G401.6 (cell line): ENCODE data around the gene LMBR1.

Experiments
- FAIRE-seq: peaks from 2 replicates; lab custom pipeline; 2012; peaks lifted over from hg19 to GRCh38; lab: Jason Lieb, UNC

Gene LMBR1

DNA sequence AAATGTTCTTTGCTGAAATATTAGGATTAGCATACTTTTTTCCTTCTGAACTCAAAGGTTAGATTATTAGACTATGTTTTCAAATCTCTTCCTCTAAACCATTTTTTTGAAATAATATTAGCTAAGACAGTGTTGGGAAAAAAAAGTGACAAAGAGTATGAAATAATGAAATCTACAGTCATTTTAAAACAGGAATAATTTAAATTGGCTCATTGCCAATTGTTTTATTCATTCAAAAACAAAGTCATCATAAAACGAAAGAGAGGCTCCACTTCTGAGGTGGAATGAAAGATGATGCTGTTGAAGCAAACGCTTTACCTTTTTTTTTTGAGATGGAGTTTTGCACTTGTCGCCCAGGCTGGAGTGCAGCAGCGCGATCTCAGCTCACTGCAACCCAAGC is 201.2 kb downstream of the LMBR1 start:
- peak; percentile 68 for FAIRE-seq

GRCh38 chr7:156684661-156685060 is 208.3 kb downstream of the LMBR1 start:
- no peak for FAIRE-seq

DNA sequence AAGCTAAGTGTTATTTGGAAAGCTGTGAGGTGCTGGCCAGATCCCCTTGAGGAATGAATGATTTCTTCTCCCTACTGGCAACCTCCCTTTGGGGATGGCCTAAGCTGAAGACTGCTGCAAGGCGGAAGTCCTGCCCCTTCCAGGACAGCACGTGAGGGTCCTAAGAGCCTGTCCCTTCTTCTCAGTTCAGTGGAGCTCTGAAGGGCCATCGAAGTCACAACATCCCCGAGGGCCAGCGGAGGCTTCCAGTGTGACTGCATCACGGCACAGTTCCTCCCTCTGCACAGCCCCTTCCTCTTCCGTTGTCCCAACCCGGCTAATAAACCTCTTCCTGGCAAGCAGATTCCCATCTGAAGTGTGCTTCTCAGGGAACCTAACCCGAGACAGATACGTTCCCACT is 208.7 kb downstream of the LMBR1 start:
- no peak for FAIRE-seq

- no peak for FAIRE-seq
Measured at GRCh38 chr7:156682928-156683327, 210.1 kb downstream of the LMBR1 start.

DNA sequence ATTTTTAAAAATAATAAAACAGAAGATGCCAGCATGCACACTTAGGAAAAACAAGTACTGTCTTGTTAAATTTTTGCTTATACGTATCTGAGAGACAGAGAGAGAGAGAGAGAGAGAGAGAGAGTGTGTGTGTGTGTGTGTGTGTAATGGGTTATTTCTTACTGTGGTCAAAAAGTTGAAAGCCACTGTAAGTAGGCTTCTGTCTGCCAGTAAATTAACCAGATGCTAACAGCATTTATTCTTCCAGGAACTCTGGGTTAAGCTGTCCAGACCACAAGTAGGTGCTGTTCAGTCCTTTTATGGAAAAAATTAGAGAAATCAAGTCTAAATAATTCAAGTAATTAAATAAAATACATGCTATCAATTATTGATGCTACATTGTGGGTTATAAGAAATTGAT is 212.7 kb downstream of the LMBR1 start:
- FAIRE-seq = no peak

GRCh38 chr7:156677374-156678054 is 215.5 kb downstream of the LMBR1 start:
- no peak for FAIRE-seq

- FAIRE-seq = no peak
Measured at GRCh38 chr7:156676263-156676662, 216.7 kb downstream of the LMBR1 start.

- FAIRE-seq = no peak
Measured at GRCh38 chr7:156675721-156676120, 217.3 kb downstream of the LMBR1 start.

GRCh38 chr7:156673902-156674301 is 219.1 kb downstream of the LMBR1 start:
- FAIRE-seq = no peak

GRCh38 chr7:156673454-156673853 is 219.5 kb downstream of the LMBR1 start:
- FAIRE-seq = no peak

- no peak for FAIRE-seq
Measured at GRCh38 chr7:156669035-156669828, 223.8 kb downstream of the LMBR1 start.

DNA sequence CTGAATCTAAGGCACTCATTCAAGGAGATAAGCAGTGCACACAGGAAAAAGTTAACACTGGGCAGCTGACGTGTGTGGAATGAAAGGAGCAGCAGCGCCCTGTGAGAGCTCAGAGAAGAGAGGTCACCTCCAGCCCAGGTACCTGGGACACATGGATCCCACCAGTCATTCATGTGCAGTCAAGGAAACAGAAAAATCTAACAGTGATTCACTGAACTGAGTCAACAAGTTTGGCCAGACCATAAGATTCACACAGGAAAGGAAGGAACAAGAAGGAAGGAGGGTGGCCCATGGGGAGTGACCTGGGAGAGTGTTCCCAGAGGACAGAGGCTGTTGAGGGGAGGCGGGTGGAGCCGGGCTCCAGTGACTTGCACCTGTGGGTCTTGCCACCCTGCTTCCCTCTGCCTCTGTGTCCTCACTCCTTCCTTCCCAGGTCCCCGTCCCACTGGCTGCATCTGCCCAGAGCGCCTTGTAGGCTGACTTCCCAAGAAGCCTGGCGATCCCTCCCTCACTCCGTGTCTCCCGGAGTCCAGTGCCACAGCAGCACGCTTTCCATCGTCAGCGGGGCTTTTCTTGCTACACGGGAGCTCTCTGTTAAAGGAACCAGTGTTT is 224.7 kb downstream of the LMBR1 start:
- FAIRE-seq = no peak

DNA sequence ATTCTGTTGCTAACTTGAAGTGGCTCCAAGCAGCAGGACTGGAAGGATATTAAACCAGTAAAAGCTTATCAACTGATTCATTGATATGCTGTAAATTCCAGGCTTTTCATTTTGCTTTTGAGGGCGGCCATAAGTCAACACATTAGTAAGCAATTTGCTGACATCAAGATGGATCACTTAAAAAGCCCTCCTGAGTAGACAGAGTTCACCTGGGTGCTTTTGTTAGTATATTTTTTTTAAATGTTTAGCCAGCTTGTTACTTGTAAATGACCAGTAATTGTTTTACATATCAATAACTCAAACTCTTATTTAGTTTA is 225.9 kb downstream of the LMBR1 start:
- no peak for FAIRE-seq

DNA sequence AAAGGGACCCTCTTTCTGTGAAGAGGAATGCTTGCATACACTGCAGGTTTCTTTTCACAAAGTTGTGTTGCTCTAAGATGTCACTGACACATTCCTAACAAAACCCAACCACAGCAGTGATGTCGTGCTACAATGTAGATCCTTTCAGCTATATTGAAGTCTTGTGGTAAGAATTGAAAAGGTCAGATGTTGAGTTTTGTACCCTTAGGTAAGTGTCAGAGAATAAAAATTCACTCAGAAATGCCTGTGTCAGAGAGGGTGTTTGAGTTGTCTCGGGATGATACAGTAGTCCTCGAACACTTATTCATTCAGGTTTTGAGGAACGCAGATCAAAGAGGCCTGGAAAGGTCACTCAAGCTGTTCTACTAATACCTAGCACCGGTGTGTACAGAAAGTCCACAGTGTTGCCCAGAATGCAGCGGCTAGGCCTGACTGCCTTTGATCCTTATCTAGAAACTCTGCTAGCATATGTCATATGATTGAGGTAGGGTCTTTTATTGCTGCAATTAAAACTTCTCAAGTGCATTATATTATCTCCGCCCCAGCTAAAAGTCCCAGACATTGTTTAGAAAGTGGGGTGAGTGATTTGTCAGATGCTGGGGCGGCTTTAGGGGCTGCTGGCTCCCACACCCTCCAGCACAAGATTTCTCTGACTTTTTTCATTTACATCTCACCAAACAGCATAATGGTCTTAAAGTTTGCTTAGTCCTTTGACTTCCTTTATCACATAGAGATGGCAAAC is 226.4 kb downstream of the LMBR1 start:
- no peak for FAIRE-seq

DNA sequence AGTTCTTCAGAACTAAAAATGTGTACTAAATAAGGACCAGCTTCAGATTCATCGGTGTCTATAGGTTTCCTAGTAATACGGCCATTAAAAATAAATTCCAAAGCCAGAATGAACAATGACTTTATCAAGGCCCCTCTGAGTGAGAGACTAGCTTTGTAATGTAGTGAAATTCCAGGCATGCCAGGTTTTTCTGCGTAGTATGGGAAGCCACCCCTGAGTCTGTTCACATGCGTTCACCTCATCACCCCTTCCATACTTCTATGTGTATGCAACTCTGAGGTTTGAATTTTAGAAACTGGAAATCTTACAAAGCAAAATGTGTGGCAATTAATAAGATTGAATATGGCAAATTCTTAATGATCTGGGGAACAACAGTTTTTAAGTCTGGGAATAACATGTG is 227.9 kb downstream of the LMBR1 start:
- no peak for FAIRE-seq

DNA sequence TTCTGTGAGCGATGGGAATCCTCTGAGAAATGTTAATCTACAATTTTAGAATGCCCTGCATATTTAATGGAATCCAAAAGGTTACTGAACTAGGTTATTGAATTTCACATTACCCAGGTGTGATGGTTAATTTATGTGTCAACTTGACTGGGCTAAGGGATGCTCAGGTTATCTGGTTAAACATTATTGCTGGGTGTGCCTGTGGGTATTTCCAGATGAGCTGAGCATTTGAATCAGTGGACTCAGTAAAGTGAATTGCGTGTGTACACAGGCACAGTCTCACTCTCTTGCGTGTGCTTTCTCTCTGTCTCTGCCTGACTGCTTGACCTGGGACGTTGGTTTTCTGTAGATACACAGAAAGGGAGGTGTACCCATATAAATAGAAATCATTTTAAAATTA is 230.7 kb downstream of the LMBR1 start:
- FAIRE-seq = no peak

DNA sequence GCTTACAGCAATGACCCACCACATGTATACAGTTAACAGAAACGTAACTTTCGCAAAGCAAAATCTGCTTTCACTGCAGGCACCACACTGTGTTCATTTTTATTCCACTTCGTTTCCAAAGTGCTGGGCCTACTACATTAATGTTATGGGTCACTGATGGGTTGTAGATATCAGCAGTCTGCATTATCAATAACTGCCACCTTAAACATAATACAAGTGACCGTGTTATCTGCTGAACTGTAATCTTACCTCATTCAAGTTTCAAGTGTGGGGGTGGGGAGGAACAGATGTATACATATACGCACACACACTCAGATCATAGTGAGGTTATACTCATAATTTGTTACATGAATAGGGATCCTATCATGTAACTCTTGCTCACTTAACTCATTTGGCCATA is 231.3 kb downstream of the LMBR1 start:
- no peak for FAIRE-seq

GRCh38 chr7:156659961-156660360 is 233.0 kb downstream of the LMBR1 start:
- no peak for FAIRE-seq

DNA sequence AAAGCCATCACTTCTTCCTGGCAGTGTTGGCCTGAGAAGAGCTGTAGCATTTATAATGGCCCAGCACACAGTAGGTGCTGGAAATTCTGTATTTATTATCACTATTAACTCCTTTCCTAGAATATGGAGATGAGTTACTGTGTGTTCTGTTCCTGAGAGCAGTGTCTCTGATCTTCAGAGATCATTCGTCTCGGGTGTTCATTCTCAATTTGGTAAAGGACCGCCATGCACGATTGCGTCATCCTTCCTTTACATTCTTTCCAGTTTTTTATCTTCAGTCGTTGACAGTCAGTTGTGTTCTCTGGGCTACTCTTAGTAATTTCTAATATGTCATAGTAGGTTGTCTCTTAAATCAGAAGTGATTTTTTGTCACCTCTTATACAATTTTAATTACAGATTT is 233.8 kb downstream of the LMBR1 start:
- FAIRE-seq = no peak

DNA sequence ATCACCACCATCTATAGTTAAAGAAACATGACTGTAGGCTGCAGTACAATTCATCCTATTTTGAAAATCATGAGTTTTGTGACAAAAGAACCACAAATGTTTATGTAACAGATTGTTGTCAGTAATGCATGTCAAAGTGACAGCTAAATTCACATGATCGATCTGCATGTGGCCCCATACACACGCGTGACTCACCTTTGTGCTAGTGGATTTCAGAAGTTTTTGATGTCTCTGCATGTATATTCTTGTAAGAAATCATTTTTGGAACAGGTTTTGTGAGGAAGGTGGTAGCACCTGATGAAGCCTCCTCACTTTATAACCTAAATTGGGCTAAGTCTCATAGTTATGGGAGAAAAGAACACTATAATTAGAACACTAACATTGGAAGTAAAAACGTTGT is 235.3 kb downstream of the LMBR1 start:
- no peak for FAIRE-seq

- FAIRE-seq = no peak
Measured at GRCh38 chr7:156656598-156656997, 236.4 kb downstream of the LMBR1 start.

DNA sequence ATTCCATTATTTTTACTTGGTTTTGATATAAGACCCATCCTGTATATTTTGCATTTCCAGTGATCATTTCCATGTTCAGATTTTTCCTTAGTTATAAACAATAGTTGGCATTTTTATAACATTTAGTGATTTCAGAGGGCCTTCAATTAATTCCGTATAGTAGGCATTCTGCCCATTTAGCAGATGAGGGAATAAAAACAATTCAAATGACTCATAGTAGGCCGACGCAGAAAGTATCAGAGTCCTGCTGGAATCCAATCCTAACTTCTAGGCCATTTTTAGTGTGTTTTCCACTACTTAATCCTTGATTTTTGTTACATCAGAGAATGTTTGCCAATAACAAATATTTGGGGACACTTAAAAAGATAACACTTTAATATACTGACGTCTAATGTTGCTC is 237.0 kb downstream of the LMBR1 start:
- no peak for FAIRE-seq

DNA sequence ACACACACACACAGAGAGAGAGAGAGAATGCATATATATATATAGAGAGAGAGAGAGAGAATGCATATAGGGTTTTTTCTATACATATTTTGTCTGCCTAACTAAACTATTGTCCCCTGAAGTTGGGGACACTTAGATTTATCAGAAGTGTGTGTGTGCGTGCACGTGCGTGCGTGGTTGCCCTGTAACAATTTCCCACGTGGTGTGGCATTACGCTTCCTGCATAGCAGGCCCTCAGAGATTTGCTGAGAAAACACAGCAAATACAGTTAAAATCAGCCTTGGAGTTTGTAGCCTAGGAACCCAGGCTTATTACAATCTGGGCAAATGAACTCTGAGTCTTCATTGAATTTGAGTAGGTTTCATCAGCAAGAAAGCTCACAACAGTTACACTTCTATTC is 237.7 kb downstream of the LMBR1 start:
- no peak for FAIRE-seq
